HEK293T (cell line): ENCODE results near the gene AEN.

ENCODE experiments used
- BHLHE40 ChIP-seq: fragments of 450-650 bp; IDR thresholded peaks from 2 replicates; pipeline ENCODE4 v1.6.1; 2016; ENCODE audit warnings: mild to moderate bottlenecking, moderate library complexity, borderline replicate concordance
- CTBP1 ChIP-seq: fragments of 450-650 bp; IDR thresholded peaks from 2 replicates; pipeline ENCODE4 v1.6.1; 2016; ENCODE audit warnings: borderline replicate concordance
- ELF4 ChIP-seq: fragments of 450-650 bp; IDR thresholded peaks from 2 replicates; pipeline ENCODE4 v1.6.1; 2017; ENCODE audit warnings: antibody characterized with exemption
- FOXA1 ChIP-seq: fragments of 450-650 bp; IDR thresholded peaks from 2 replicates; pipeline ENCODE4 v1.6.1; 2016; ENCODE audit warnings: mild to moderate bottlenecking
- FOXK2 ChIP-seq: fragments of 450-650 bp; IDR thresholded peaks from 2 replicates; pipeline ENCODE4 v1.6.1; 2016; ENCODE audit warnings: mild to moderate bottlenecking
- L3MBTL2 ChIP-seq: fragments of 450-650 bp; conservative IDR thresholded peaks from 2 replicates; pipeline ENCODE4 v1.6.1; 2016; ENCODE audit warnings: mild to moderate bottlenecking
- SP1 ChIP-seq: fragments of 450-650 bp; IDR thresholded peaks from 2 replicates; pipeline ENCODE4 v1.6.1; 2017
- SUZ12 ChIP-seq: fragments of 450-650 bp; IDR thresholded peaks from 2 replicates; pipeline ENCODE4 v1.6.1; 2016; ENCODE audit warnings: mild to moderate bottlenecking
- TARDBP ChIP-seq: fragments of 450-650 bp; IDR thresholded peaks from 2 replicates; pipeline ENCODE4 v1.6.1; 2016

- TF ChIP-seq SUZ12, result no peak
- TF ChIP-seq FOXA1, result no peak
- no peak for TF ChIP-seq BHLHE40
- TF ChIP-seq SP1, result no peak
- TF ChIP-seq ELF4, result no peak
- TF ChIP-seq FOXK2, result no peak
- no peak for TF ChIP-seq L3MBTL2
- TF ChIP-seq TARDBP, result no peak
- TF ChIP-seq CTBP1, result no peak
Measured at GRCh38 chr15:88674661-88675060, 53.5 kb downstream of the AEN start.
